ENCODE data around the gene USP24. TPM values are rescaled to one million over a fixed set of nuclear protein-coding genes. Genes with fewer than 3 reads are reported as not detected.

The USP24 gene
- total RNA-seq, 1 donor from 2014 or later = 58.1 TPM

- no peak overlapping the region for H3K4me3 Mint-ChIP-seq
- no peak overlapping the region for H3K27ac Mint-ChIP-seq
- H3K4me1 Mint-ChIP-seq = peaks cover 5% of the 10 kb centered on the region
- peaks cover 15% of the 10 kb centered on the region for H3K36me3 Mint-ChIP-seq
- H3K9me3 Mint-ChIP-seq = no peaks in the 10 kb centered on the region
- DNase-seq (ENCODE audit: low spot score in 2 of 2, unreplicated experiment in 2 of 2) = no peak
- no peaks in the 10 kb centered on the region for H3K27me3 Mint-ChIP-seq (ENCODE audit: low read depth)
- no peak for TF ChIP-seq CTCF (IDR thresholded peaks at IDR 0.05; ENCODE audit: unreplicated experiment)
Observed at GRCh38 chr1:55063577-55063942, 151.6 kb downstream of the USP24 start.

GRCh38 chr1:55062801-55063576 lies 152.2 kb downstream of the USP24 start:
- no peak for DNase-seq (ENCODE audit: low spot score in 2 of 2, unreplicated experiment in 2 of 2)
- H3K36me3 Mint-ChIP-seq = peaks cover 14% of the 10 kb centered on the region
- peaks cover 5% of the 10 kb centered on the region for H3K4me1 Mint-ChIP-seq
- H3K27ac Mint-ChIP-seq = no peak overlapping the region
- H3K27me3 Mint-ChIP-seq (ENCODE audit: low read depth) = no peaks in the 10 kb centered on the region
- no peak overlapping the region for H3K4me3 Mint-ChIP-seq
- no peaks in the 10 kb centered on the region for H3K9me3 Mint-ChIP-seq
- no peak for TF ChIP-seq CTCF (IDR thresholded peaks at IDR 0.05; ENCODE audit: unreplicated experiment)

DNA sequence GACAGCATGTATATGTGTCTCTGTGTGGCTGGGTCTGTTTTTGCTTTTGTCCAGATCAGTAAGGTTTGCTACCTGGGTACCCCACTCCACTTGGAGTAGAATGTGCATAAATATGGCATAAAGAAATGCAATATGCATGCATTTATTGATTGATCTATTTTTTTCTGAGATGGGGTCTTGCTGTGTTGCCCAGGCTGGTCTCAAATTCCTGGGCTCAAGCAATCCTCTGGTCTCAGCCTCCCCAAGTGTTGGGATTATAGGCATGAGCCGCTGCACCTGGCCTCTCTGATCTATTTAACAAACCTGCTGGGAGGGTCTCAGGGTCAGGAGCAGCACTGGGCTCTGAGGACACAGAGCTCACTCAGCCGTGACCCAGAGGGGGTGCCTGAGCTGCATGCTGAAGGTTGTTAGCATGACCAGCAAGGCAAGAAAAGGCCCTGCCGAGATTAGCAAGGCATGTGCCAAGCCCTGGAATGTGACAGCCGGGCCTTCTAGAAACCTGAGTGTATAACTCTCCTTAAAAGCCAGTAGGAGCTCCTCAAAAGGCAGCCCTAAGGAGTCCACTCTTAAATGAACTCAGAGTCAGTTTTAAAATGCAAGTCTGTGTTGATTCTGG lies 153.3 kb downstream of the USP24 start:
- Mint-ChIP-seq H3K27ac (no peak overlapping the region), H3K4me1 (peaks cover 5% of the 10 kb centered on the region)

DNA sequence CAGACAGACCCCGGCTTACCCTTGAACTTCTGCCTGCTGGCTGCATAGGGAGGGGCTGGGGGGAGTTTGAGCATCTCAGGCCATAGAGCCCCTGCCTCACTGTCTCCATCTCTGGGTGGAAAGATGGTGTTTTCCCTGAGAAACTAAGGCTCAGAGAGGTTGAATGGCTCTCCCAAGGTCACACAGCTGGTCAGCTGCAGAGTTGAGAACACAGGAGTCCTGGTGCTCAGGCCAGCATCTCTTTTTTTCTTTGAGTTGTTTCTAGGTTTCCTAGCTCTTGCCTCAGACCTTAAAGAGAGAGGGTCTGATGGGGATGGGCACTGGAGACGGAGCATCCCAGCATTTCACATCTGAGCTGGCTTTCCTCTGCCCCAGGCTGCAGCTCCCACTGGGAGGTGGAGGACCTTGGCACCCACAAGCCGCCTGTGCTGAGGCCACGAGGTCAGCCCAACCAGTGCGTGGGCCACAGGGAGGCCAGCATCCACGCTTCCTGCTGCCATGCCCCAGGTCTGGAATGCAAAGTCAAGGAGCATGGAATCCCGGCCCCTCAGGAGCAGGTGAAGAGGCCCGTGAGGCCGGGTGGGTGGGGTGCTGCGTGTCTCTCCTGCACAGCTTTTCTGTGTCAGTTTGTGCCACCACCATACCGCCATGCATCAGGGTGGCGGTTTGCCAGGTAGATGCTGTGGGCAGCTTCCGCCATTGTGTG lies 154.0 kb downstream of the USP24 start:
- DNase-seq (ENCODE audit: low spot score in 2 of 2, unreplicated experiment in 2 of 2) = no peak
- no peaks in the 10 kb centered on the region for H3K9me3 Mint-ChIP-seq
- H3K36me3 Mint-ChIP-seq = no peaks in the 10 kb centered on the region

More for the DNA sequence above, 153.3 kb downstream of the USP24 start:
- DNase-seq (ENCODE audit: low spot score in 2 of 2, unreplicated experiment in 2 of 2) = no peak
- no peak overlapping the region for H3K4me3 Mint-ChIP-seq
- H3K9me3 Mint-ChIP-seq = no peaks in the 10 kb centered on the region
- H3K36me3 Mint-ChIP-seq = peaks cover 6% of the 10 kb centered on the region
- no peak for TF ChIP-seq CTCF (IDR thresholded peaks at IDR 0.05; ENCODE audit: unreplicated experiment)
- no peaks in the 10 kb centered on the region for H3K27me3 Mint-ChIP-seq (ENCODE audit: low read depth)

More for the DNA sequence above, 154.0 kb downstream of the USP24 start:
- no peak overlapping the region for H3K4me3 Mint-ChIP-seq
- peaks cover 5% of the 10 kb centered on the region for H3K4me1 Mint-ChIP-seq
- H3K27ac Mint-ChIP-seq = no peak overlapping the region
- no peaks in the 10 kb centered on the region for H3K27me3 Mint-ChIP-seq (ENCODE audit: low read depth)
- no peak for TF ChIP-seq CTCF (IDR thresholded peaks at IDR 0.05; ENCODE audit: unreplicated experiment)

Measured in mesothelial cell of epicardium (in vitro differentiated cells).